ENCODE results near the gene CASZ1.

DNA sequence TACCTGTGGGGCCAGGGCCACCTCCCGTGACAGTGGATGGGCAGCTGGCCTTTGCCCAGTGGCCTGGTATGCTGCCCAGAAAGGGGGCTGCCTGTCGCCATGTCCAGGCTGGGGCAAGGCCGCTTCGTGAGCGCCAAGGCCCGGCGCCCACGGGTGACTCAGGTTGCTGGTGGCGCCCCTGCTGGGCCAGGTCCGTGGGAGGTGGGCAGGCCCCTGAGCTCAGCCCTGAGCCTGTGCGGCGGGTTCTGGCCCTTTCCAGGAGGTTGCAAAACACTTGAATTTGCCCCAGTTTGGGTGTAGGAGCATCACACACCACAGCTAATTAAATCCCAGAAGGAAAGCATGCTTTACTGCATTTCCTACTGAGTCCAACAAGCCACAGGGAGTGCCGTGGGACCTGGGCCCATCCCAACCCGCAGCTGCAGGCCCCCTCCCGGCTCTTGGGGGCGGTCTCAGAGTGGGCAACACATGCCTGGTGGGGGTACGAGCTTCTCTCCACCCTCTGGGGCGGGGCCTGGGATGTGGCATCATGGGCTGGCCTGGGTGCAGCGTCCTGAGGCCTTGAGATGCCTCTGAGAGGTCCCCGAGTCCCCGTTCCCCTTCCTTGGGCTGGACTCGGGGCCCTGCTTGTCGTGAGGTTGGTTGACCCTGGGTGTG lies 161.9 kb downstream of the CASZ1 start:
- TF ChIP-seq, protein P1, sequence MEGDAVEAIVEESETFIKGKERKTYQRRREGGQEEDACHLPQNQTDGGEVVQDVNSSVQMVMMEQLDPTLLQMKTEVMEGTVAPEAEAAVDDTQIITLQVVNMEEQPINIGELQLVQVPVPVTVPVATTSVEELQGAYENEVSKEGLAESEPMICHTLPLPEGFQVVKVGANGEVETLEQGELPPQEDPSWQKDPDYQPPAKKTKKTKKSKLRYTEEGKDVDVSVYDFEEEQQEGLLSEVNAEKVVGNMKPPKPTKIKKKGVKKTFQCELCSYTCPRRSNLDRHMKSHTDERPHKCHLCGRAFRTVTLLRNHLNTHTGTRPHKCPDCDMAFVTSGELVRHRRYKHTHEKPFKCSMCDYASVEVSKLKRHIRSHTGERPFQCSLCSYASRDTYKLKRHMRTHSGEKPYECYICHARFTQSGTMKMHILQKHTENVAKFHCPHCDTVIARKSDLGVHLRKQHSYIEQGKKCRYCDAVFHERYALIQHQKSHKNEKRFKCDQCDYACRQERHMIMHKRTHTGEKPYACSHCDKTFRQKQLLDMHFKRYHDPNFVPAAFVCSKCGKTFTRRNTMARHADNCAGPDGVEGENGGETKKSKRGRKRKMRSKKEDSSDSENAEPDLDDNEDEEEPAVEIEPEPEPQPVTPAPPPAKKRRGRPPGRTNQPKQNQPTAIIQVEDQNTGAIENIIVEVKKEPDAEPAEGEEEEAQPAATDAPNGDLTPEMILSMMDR (IDR thresholded peaks at IDR 0.05; ENCODE audit: insufficient read depth, low read depth, low read length): no peak
- no peak for TF ChIP-seq EZH2 (IDR thresholded peaks at IDR 0.05; ENCODE audit: insufficient read depth, low read length)
